NCI-H82 (cell line): Measurements from ENCODE around the gene OPTC.

Source experiments
- DNase-seq: peaks from one replicate; lab custom pipeline; 2025; lab: John Stamatoyannopoulos, UW

OPTC gene

DNA sequence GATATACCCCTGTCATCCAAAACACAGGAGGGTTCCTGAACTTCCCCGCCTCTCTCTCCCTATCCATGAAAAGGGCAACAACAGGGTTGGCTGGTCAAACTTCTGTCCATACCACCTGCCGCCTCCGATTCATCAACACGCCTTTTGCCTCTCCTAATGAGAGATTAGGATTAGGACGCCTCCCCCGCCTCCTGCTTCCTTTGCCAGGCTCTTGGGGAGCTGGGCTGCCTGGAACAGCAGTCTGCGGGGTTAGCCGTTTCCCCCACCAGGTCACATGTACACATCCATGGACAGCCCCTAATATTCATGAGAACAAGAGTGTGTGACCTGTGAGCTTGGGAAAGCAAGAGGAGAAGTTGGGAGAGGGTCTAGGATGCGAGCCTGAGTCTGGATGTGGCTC, 2.3 kb upstream of the OPTC start:
- peak; percentile 93 for DNase-seq

DNA sequence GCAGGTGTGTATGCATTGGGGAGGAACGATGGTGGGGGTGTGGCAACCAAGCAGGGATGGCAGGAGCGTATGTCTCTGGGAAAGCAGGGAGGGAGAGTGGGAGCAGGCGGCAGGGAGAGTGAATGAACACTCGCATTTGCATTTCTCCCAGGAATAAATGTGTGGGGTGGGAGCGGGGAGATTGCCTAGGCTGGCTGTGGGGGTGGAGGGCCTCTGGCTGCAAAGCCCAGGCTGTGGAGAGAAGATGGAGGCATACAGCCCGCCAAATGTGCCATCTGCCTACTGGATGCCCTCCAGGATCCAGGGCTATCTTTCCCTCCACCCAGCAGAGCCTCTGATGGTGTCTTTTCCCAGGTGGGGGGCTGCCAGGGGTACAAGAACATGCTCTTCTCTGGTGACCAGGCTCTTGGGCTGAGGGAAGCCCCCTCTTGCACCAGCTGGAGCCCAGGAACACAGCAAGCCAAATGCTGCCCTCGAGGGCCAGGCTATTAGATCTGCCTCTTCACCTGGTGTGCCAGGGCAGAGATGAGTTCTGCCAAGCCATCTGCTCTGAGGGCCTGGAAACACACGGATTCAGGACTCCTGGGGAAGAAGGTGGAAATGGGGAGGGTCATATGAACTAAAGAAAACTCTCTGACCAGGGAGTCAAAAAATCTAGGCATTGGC, 1.7 kb upstream of the OPTC start:
- DNase-seq: peak; percentile 79

DNA sequence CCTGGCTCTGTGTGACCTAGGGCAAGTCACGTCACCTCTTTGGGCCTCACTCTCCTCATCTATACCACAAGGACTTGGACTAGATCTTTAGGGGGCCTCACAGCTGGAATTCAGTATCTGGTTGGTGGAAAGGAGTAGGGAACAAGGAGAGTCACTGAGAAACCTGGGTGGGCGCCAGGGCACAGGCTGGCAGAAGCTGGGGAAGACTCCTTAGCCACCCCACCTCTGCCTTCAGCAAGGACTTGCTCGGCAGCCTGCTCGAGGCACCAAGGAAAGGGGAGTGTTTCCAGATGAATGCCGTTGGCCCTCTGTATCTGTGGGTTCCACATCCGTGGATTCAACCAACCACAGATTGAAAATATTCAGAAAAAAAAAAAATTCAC, 1.2 kb upstream of the OPTC start:
- no peak for DNase-seq

DNA sequence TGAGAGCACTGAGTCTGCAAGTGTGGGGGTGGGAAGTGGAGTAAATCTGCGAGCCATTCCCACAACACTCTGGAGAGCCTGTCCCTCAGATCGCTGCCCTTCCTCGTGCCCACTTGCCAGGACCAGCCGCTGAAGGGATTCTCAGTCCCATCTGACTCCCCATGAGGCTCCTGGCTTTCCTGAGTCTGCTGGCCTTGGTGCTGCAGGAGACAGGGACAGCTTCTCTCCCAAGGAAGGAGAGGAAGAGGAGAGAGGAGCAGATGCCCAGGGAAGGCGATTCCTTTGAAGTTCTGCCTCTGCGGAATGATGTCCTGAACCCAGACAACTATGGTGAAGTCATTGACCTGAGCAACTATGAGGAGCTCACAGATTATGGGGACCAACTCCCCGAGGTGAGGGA, 1.9 kb downstream of the OPTC start:
- DNase-seq: no peak

DNA sequence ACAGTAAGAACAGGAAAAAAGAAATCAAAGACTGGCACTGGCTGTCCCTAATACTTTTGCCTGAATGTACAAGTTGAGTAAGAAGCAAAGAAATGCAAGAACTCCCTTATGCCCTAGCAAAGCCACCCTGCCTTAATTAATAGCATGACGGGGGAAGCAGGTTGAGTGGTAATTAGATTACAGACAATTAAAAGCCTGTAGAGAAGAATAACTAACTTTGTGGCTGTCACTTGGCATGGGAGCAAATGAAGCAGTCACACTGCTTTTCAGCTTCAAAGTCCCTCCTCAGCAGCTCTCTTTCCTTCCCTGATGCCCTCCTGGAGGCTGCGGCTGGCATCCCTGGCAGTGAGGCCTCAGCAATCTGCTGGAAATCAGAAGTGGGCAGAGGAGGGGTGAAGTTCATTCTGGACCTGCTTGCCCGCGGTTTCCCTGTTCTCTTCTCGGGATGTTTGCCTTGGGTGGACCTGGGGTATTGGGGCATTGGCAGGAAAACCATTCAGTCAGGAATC, 3.4 kb downstream of the OPTC start:
- peak; percentile 67 for DNase-seq

DNA sequence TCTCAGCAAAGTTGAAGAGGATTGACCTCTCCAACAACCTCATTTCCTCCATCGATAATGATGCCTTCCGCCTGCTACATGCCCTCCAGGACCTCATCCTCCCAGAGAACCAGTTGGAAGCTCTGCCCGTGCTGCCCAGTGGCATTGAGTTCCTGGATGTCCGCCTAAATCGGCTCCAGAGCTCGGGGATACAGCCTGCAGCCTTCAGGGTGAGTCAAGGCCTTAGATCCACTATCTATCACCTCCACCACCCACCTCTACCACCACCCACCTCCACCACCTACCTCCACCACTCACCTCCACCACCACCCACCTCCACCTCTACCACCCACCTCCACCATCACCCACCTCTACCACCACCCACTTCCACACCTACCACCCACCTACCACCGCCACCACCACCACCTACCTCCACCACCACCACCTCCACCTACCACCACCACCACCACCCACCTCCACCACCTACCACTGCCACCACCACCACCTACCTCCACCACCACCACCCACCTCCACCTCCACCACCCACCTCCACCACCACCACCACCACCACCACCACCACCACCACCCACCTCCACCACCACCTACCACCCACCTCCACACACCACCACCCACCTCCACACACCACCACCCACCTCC, 5.8 kb downstream of the OPTC start:
- DNase-seq: no peak

DNA sequence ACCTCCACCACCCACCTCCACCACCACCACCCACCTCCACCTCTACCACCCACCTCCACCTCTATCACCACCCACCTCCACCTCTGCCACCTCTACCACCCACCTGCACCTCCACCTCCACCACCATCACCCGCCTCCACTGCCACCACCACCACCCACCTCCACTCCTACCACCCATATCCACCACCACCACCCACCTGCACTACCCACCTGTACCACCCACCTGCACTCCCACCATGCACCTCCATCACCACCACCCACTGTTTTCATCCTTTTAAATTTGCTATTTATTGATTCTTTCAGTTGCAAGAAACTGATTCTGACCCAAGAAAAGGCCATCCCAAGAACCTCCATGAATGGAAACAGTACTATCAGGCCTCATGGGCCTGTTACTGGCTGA, 6.3 kb downstream of the OPTC start:
- DNase-seq: no peak

DNA sequence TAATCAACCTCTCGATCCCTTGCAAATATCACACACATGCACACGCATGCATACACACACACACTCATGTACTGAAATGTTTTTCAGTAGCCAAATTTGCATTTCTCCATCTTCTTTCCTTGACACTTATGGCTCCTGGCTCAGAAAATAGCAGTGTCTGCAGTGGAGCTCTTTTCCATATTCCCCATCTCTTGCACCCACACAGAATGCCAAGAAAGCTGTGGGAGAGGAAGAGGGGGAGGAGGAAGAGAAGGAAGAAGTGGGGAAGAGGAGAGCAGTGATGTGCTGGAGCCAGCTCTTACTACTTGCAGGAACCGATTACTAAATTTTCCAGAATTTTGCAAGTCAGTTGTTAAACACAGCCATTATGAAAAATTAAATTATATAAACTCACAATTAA, 9.9 kb downstream of the OPTC start:
- DNase-seq: no peak

DNA sequence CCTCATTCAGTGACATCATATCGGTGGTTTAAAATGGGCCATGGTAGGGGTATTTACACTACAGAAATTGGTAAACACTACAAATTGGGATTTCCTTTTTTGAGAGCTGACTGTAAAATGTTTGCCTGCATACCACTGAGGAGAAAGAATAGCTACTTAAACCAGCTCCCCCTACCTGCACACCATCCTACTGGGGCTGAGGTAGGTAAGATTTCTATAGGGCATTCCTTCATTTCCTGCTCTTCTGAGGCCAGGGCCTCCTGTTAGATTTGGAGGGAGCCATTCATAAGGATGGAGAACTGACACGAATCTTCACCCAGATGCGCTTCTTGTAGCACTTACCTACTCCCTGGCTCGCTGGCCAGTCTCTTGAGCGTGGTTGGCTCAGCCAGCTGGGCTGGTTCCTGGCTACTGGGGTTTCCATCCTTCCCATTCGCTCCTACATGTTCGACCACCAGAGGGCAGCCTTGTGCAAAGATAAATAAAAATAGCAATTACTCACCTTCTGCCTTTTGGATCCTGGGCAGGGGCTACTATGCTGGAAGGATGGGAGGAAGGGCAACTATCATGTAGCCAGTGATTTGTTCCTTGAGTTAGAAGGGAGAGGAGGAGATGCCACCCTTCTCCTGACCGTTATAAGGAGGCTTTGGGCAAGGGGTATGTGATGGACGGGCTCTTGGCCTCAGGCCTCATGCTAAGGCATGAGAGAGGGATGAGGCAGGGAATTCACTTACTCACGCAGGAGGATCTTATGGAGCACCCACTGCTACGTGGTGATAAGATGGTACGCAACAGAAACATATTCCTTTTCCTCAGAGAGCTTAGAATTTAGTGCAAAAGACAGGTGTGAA, 10.7 kb downstream of the OPTC start:
- peak; percentile 95 for DNase-seq

DNA sequence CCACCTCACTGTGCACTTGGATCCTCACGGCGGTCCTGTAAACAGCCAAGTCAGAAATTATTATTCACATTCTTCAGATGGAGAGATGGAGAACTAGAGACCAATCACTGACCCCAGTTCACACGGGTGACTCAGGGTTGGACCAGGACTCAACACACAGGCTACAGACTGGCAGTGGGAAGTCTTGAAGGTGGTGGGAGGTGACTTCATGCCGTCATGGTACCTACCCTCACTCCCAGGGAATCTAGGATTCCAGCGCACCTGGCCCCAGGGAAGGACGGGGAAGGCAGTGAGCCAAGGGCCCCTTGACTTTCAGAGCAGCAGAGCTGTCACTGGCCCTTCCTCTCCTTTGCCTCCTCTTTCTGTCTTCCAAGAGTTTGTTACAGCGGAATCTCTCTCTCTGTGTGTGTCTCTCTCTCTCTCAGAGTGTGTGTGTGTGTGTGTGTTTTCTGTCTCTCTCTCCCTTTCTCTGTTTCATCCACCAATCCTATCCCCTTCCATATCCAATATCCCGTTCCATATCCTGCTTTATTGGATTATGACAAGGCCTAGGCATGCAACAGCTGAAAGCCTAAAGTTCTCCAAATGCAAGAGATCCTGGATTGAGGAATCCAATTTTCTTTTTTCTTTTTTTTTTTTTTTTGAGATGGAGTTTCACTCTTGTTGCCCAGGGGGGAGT, 11.7 kb downstream of the OPTC start:
- peak; percentile 83 for DNase-seq

DNA sequence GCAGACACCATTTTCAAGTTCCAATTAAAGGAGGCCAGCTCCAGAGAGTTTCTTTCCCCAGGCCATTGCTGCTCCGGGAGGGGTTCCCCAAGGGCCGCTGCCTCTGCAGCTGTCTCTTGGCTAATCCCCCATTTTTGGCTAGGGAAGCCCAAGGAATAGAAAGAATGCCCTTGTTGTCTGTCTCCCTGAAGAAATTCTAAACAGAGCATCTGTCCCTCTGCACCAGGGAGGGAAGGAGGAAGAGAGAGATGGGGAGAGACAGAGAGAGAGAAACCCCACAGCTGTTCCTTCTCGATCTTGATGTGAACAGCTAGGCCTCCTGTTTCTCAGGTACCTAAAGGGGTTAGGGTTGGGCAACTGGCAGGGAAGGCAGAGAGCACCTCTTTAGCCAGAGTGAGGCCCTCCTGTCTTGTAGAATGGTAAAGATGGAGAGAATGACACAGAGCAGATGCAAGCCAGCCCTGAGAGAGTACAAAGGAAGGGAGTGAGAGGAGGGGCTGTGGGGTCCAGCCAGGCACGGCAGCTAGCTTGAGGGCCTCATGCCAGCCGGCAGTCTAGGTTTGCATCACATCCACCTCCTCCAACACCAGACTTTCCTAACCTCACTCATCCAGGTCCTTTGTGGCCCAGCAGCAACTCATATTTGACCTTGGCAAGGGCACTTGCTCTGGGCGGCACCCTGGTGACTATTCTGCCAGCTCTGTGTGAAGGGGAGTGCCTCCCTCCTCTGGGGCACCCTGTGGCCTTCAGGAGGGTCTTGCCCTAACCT, 13.1 kb downstream of the OPTC start:
- peak; percentile 56 for DNase-seq

DNA sequence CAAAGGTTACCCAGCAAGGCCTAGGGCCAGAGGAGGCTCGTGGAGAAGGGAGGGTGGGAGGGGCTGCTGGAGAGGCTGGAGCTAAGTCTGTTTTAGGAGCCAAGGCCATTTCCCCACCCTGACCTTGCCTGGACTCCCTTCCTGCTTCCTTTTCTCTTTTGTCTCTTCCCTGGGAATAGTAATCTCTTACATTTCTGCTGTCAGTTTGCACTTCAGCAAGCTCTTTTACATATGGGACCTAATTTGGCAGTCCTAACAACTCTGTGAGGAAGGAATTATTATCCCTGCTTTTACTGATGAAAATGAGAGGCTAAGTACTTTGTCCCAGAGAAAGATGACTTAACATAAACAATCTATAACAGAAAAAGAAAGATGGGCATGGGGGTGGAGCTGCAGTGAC, 13.8 kb downstream of the OPTC start:
- no peak for DNase-seq

DNA sequence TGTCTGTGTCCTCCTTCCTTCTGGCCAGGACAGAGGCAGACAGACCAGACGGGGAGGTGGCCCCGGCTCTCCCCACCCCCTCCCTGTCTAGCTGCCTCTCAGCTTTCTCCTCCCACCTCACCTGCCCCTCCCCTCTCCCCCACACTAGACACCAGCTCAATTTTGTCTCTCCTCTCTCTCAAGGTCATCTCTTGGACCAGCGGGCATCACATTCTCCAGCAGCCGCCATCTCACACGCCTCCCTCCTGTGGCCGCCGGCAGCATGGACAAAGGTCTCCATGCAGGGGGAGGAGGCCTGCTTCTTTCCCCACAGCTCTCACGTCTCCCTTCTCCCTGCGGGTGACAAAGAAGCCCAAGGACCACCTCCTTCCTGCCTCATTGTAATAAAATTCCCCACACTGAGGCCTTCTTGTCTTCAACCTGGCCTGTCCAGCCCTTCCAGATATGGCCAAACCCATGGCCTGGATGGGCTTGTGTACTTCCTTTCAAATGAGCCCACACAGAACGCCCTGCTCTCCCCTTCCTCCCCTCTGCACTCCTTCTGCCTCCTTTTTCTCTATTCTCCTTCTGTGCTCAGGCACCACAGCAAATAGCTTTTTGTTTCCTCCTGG, 14.6 kb downstream of the OPTC start:
- peak; percentile 31 for DNase-seq

DNA sequence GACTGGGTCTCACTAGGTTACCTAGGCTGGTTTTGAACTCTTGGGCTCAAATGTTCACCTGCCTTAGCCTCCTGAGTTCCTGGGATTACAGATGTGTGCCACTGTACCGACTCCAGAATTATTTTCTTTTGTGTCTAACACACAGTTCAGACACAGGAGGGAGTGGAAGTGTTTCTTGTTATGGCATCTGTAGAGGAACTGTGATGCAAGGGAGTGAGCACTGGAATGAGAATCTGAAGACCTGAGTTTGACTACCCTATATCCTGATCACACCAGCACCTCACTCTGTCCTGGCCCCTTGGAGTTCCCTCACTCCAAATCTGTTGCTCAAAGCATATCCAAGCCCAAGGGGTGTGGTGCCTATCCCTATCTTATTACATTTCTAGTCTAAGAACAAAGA, 15.2 kb downstream of the OPTC start:
- no peak for DNase-seq

DNA sequence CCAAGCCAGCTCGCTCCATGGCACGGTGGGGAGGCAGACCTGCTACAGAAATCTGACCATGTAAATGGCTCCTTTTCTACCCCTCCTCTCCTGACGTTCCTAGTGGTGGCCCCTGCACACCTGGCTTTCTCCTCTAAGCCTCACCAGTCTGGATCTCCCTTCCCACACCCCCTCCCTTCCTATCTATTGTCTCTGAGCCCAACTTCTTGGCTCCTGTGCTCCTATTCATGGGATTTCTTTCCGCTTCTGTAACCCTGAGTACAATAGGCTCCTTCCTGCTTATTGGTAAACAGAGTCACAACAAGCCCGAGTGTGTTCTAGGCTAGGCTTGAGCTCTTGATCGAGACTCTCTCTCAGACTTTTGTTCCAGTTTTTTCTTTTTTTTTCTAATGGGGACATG, 17.6 kb downstream of the OPTC start:
- DNase-seq: peak; percentile 35

DNA sequence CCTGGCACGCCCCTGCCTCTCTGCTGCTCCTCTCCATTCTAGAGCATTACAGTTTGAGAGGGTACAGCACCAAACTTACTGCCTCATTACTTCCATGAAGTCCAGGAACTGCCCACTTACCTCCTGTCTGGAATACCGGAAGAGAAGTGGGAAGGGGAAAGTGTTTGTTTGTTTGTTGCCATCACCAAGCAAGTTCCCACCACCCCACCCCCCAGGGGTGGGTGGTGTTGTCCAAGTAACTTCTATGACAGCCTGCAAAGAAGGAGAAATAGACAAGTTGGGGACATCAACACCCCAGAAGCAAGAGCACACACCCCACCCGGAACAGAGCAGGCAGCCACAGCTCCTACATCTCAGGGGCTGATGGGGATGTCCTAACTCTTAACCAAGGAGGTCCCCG, 18.0 kb downstream of the OPTC start:
- DNase-seq: no peak

DNA sequence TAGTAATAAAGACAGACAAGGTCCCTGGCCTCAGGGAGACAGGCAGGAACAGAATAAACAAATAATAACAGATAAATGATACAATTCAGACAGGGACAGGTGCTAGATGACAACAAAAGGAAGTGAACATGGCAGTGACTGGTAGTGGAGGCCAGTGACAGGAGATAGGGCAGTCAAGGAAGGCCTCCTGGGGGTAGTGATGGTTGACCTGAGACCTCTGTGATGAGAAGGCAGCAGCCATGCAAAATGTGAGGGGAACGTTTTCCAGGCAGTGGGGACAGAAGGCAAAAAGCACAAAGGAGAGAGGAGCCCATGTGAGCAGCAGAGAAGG, 18.5 kb downstream of the OPTC start:
- DNase-seq: no peak

DNA sequence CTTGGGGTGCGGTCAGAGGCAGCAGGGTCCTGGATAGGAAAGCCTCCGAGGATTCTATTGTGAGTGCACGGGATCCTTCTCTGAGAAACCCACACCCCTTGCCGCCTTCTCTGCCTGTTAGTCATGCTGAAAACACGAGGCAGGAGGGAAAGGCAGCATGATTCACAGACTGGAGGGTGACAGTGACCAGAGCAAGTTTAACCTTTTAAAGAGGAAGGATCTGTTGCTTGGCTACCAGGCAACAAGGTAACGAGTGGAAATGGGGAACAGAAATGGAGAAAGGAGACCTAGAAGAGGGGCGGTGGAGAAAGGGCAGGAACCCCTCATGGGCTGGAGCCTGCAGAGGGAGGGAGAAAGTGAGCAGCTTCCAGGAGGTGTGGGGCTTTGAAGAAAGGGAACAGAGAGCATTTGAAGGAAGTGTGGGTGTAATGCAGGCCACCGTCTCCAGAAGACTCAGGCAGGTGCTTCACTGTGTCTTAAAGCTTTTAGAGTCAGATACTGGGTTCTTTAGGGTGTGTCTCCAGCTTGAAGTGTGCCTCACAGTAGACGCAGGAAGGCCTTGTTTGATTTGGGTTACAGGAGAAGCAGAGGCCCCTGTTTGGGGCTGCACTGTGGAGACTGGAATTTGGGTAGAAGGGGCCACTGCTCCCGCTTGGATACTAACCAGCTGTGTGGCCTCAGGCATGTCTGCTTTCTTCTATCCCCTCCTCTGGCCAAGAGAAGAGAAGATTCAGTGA, 19.1 kb downstream of the OPTC start:
- DNase-seq: no peak

DNA sequence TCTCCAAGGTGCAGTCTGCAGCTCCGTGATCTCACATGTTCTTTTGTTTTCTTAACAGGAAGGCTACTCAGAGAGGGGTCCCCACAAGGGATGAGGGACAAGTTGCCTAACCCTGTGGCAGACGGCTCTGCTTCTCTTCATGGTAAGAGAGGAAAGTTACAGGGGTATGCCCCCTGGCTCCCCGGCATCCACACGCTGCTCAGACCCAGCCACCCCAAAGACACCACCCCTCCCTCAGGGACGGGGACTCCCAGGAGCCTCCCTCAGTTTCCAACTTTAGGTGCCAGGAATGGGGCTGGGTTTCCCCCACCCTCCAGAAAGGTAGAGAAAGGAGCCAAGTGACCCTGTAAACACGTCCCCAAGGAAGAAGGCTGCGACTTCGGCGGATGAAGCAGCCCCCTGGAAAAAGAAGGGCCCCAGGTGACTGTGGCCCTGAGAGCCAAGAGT, 19.7 kb downstream of the OPTC start:
- no peak for DNase-seq

DNA sequence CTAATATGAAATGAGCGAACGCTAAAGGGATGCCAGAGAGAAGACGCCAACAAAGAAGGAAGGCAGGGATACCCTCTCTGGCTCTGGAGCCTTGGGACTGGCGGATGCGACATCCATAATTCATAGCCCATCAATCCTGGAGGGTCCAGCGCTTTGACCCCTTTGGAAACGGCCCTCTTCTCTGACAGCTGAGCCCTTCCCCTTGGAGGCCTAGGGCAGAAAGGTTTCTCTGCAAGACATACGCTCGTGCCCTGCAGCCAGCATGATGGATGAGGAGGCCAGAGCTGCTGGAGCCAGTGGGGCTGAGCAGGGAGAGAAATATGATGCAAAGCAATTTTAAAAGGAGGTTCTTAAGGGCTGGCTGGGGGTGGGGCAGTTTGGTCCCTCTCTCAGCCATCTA, 22.2 kb downstream of the OPTC start:
- DNase-seq: no peak

DNA sequence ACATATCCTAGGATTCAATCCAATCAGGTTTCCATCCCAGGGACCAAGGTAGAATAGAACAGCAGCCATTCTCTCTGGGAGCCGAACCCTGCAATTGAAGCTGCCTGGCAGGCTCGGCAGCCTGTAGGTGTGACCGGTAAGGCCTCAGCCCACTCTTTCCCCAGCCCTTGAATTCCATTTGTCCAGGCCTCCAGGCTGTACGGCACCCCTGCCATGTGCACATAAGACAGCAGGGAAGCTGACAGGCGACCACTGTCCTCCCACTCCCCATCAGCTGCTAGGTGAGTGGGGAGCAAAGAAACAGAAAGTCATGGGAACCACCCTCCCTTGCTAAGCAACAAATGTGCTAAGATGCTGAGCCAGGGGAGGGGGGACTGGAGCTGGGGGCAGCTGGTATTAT, 23.0 kb downstream of the OPTC start:
- no peak for DNase-seq
